Lower leg skin (tissue), 3 donors: ENCODE results near the gene CTNNAL1.

Experiments used
- POLR2A ChIP-seq, 2 donors: fragments of 450-650 bp; IDR thresholded peaks; one replicate each; pipeline ENCODE4 v1.6.1; 2016 to 2017; ENCODE audit warnings: antibody characterized with exemption in 2 of 2, mild to moderate bottlenecking in 1 of 2, moderate library complexity in 1 of 2
- TF ChIP-seq, protein P1 (sequence below), 3 donors: fragments of 450-650 bp; IDR thresholded peaks; one replicate each; pipeline ENCODE4 v1.5.1; 2016; ENCODE audit warnings: antibody characterized with exemption in 3 of 3, mild to moderate bottlenecking in 3 of 3, moderate library complexity in 2 of 3

DNA sequence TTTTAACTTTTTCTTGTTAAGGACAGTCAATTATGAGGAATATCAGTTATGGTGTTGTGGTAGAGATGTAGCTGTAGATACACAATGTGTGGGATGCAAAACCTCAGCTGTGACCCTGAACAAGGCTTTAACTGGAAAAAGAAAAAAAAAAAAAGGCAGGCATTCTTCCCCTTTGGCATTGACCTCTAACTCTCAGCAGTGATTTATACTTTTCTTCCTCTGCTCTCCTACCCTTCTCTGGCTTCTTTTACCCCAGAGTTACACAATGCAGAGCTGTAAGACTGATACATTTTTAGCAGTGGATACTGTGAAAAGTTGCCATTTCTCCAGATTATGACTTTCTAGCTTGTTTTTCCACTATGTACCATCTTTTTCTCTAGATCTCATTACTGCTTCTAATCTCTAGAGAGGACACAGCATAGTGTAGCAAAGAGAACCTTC is 2.0 kb downstream of the CTNNAL1 start:
- TF ChIP-seq, protein P1, sequence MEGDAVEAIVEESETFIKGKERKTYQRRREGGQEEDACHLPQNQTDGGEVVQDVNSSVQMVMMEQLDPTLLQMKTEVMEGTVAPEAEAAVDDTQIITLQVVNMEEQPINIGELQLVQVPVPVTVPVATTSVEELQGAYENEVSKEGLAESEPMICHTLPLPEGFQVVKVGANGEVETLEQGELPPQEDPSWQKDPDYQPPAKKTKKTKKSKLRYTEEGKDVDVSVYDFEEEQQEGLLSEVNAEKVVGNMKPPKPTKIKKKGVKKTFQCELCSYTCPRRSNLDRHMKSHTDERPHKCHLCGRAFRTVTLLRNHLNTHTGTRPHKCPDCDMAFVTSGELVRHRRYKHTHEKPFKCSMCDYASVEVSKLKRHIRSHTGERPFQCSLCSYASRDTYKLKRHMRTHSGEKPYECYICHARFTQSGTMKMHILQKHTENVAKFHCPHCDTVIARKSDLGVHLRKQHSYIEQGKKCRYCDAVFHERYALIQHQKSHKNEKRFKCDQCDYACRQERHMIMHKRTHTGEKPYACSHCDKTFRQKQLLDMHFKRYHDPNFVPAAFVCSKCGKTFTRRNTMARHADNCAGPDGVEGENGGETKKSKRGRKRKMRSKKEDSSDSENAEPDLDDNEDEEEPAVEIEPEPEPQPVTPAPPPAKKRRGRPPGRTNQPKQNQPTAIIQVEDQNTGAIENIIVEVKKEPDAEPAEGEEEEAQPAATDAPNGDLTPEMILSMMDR (IDR thresholded peaks at IDR 0.05), result no peak
- no peak for TF ChIP-seq POLR2A (IDR thresholded peaks at IDR 0.05)
